Stimulated activated CD4-positive, alpha-beta T cell treated with anti-CD3 and anti-CD28 coated beads, Interleukin-15, amount 100 ng/mL, for 24 hours (primary cell): ENCODE results near the gene BNC2.

Source experiments
- DNase-seq: peaks from one replicate; pipeline ENCODE4 v3.0.0-alpha.2; 2020

Gene BNC2

GRCh38 chr9:16753256-16753655, 117.2 kb downstream of the BNC2 start:
- no peak for DNase-seq

- DNase-seq: no peak
Observed at GRCh38 chr9:16752601-16753000, 117.9 kb downstream of the BNC2 start.

- no peak for DNase-seq
Observed at GRCh38 chr9:16750553-16750952, 119.9 kb downstream of the BNC2 start.

- DNase-seq: no peak
Observed at GRCh38 chr9:16745359-16745758, 125.1 kb downstream of the BNC2 start.

GRCh38 chr9:16744394-16744793, 126.1 kb downstream of the BNC2 start:
- DNase-seq: no peak

- DNase-seq: no peak
Observed at GRCh38 chr9:16743375-16743774, 127.1 kb downstream of the BNC2 start.

- no peak for DNase-seq
Observed at GRCh38 chr9:16735001-16735400, 135.5 kb downstream of the BNC2 start.

GRCh38 chr9:16732546-16732945, 137.9 kb downstream of the BNC2 start:
- DNase-seq: no peak

GRCh38 chr9:16730162-16730561, 140.3 kb downstream of the BNC2 start:
- DNase-seq: no peak

- no peak for DNase-seq
Observed at GRCh38 chr9:16729651-16730050, 140.8 kb downstream of the BNC2 start.

GRCh38 chr9:16728137-16728508, 142.3 kb downstream of the BNC2 start:
- DNase-seq: no peak

GRCh38 chr9:16727452-16728136, 142.9 kb downstream of the BNC2 start:
- no peak for DNase-seq

- DNase-seq: peak; percentile 7
Observed at GRCh38 chr9:16726718-16727451, 143.6 kb downstream of the BNC2 start.

- DNase-seq: no peak
Observed at GRCh38 chr9:16726029-16726428, 144.4 kb downstream of the BNC2 start.

GRCh38 chr9:16725066-16725465, 145.4 kb downstream of the BNC2 start:
- DNase-seq: no peak

GRCh38 chr9:16721972-16722371, 148.5 kb downstream of the BNC2 start:
- DNase-seq: no peak

GRCh38 chr9:16720386-16720785, 150.1 kb downstream of the BNC2 start:
- DNase-seq: no peak

GRCh38 chr9:16719921-16720320, 150.5 kb downstream of the BNC2 start:
- DNase-seq: no peak

GRCh38 chr9:16718952-16719351, 151.5 kb downstream of the BNC2 start:
- DNase-seq: no peak

- DNase-seq: no peak
Observed at GRCh38 chr9:16718296-16718695, 152.2 kb downstream of the BNC2 start.

- no peak for DNase-seq
Observed at GRCh38 chr9:16716601-16717000, 153.9 kb downstream of the BNC2 start.

GRCh38 chr9:16715404-16715803, 155.1 kb downstream of the BNC2 start:
- DNase-seq: no peak

GRCh38 chr9:16712787-16713186, 157.7 kb downstream of the BNC2 start:
- DNase-seq: no peak

GRCh38 chr9:16710888-16711287, 159.6 kb downstream of the BNC2 start:
- no peak for DNase-seq

GRCh38 chr9:16709924-16710323, 160.5 kb downstream of the BNC2 start:
- DNase-seq: no peak
